ENCODE results near the gene FNDC3A. TPM values are rescaled to one million over a fixed set of nuclear protein-coding genes. Genes with fewer than 3 reads are reported as not detected.
A peak's percentile ranks its signal among the peaks of the same experiment; 100 is the strongest.

FNDC3A gene
- 100 to 1,000 TPM in 1 of 5 donors, 10 to 100 TPM in 4; 17.7 to 131 (median 52.9) TPM for total RNA-seq
- 10 to 100 TPM; 13.0 to 20.9 (median 18.7) TPM for polyA plus RNA-seq
- long read RNA-seq, donor 1: 0 reads
- long read RNA-seq, donor 2, full-length matches to known transcripts: 5 of 5 reads
- long read RNA-seq, donor 2, partial matches to known transcripts: 0 of 5 reads
- long read RNA-seq, donor 2, other reads (novel, unspliced or antisense): 0 of 5 reads
- long read RNA-seq, donor 3, full-length matches to known transcripts: 2 of 2 reads
- long read RNA-seq, donor 3, partial matches to known transcripts: 0 of 2 reads
- long read RNA-seq, donor 3, other reads (novel, unspliced or antisense): 0 of 2 reads
- long read RNA-seq, donor 4: 0 reads
- long read RNA-seq, donor 5, full-length matches to known transcripts: 2 of 2 reads
- long read RNA-seq, donor 5, partial matches to known transcripts: 0 of 2 reads
- long read RNA-seq, donor 5, other reads (novel, unspliced or antisense): 0 of 2 reads
- long read RNA-seq, donor 6, full-length matches to known transcripts: 7 of 25 reads
- long read RNA-seq, donor 6, partial matches to known transcripts: 13 of 25 reads
- long read RNA-seq, donor 6, other reads (novel, unspliced or antisense): 5 of 25 reads
- long read RNA-seq, donor 7, full-length matches to known transcripts: 2 of 2 reads
- long read RNA-seq, donor 7, partial matches to known transcripts: 0 of 2 reads
- long read RNA-seq, donor 7, other reads (novel, unspliced or antisense): 0 of 2 reads
- long read RNA-seq, donor 8, full-length matches to known transcripts: 4 of 4 reads
- long read RNA-seq, donor 8, partial matches to known transcripts: 0 of 4 reads
- long read RNA-seq, donor 8, other reads (novel, unspliced or antisense): 0 of 4 reads
- long read RNA-seq, donor 9, full-length matches to known transcripts: 1 of 1 reads
- long read RNA-seq, donor 9, partial matches to known transcripts: 0 of 1 reads
- long read RNA-seq, donor 9, other reads (novel, unspliced or antisense): 0 of 1 reads
- long read RNA-seq, donor 10, full-length matches to known transcripts: 1 of 1 reads
- long read RNA-seq, donor 10, partial matches to known transcripts: 0 of 1 reads
- long read RNA-seq, donor 10, other reads (novel, unspliced or antisense): 0 of 1 reads

GRCh38 chr13:48975856-48976575 is at the start of gene FNDC3A:
Gene FNDC3A (plus strand): TSS chr13:48975912. CDS start chr13:49006191, 30,279 bp downstream.
- Histone ChIP-seq H3K27me3 (no peaks in the 10 kb centered on the region), H3K9me3 (peaks cover 0 to 10% (median 3%) of the 10 kb centered on the region in 4 donors), H3K36me3 (no peaks in the 10 kb centered on the region), H3K4me3 (peak within 1 kb of the TSS; percentile 78 to 90 (median 84)), H3K27ac (peak within 1 kb of the TSS; percentile 97 to 100 (median 99)), H3K4me1 (peaks cover 0 to 48% (median 35%) of the 10 kb centered on the region in 4 donors)
- TF ChIP-seq CTCF (IDR thresholded peaks at IDR 0.05): peak in 1 of 7 experiments; percentile 12
- TF ChIP-seq POLR2A (IDR thresholded peaks at IDR 0.05): no peak
- no peak for TF ChIP-seq EP300 (IDR thresholded peaks at IDR 0.05)
- peak in 2 of 3 donors; percentile 74 to 78 for TF ChIP-seq POLR2AphosphoS5 (IDR thresholded peaks at IDR 0.05)
- intact Hi-C loops (cut with DNase I; ENCODE audit: low total_unique reads): no loop called here
- WGBS, 5 donors: 0 to 2% (median 0%) methylated on average over 50 to 86 of the region's 86 CpGs
- peak; percentile 83 to 94 for DNase-seq

GRCh38 chr13:48928757-48929430 is 46.8 kb upstream of the FNDC3A start:
- H3K9me3 ChIP-seq: peaks cover 0 to 5% (median 0%) of the 10 kb centered on the region in 4 donors
- intact Hi-C loops (cut with DNase I; ENCODE audit: low total_unique reads): no loop called here
- WGBS, 5 donors: 37 to 61% (median 48%) methylated on average over 5 of the region's 5 CpGs
- TF ChIP-seq EP300 (IDR thresholded peaks at IDR 0.05) (no peak), CTCF (IDR thresholded peaks at IDR 0.05) (no peak), POLR2A (IDR thresholded peaks at IDR 0.05) (no peak), POLR2AphosphoS5 (IDR thresholded peaks at IDR 0.05) (no peak)
- H3K4me3 ChIP-seq: no peak overlapping the region
- no peaks in the 10 kb centered on the region for H3K4me1 ChIP-seq
- no peak for DNase-seq
- no peaks in the 10 kb centered on the region for H3K27me3 ChIP-seq
- no peak overlapping the region for H3K27ac ChIP-seq
- H3K36me3 ChIP-seq: no peaks in the 10 kb centered on the region

GRCh38 chr13:48930918-48931317 is 44.8 kb upstream of the FNDC3A start:
- H3K4me3 ChIP-seq: no peak overlapping the region
- H3K9me3 ChIP-seq: peaks cover 0 to 5% (median 0%) of the 10 kb centered on the region in 4 donors
- H3K27ac ChIP-seq: no peak overlapping the region
- DNase-seq: no peak
- H3K36me3 ChIP-seq: no peaks in the 10 kb centered on the region
- WGBS, 5 donors: 31 to 68% (median 44%) methylated on average over 1 of the region's 1 CpG
- H3K27me3 ChIP-seq: no peaks in the 10 kb centered on the region
- intact Hi-C loops (cut with DNase I; ENCODE audit: low total_unique reads): no loop called here
- no peak for TF ChIP-seq EP300 (IDR thresholded peaks at IDR 0.05)
- TF ChIP-seq POLR2A (IDR thresholded peaks at IDR 0.05): no peak
- no peak for TF ChIP-seq CTCF (IDR thresholded peaks at IDR 0.05)
- TF ChIP-seq POLR2AphosphoS5 (IDR thresholded peaks at IDR 0.05): no peak
- no peaks in the 10 kb centered on the region for H3K4me1 ChIP-seq

All from stomach (tissue), 19 donors.